GM23338 (cell line): Measurements from ENCODE around the gene CCDC178. TPM values are rescaled to one million over a fixed set of nuclear protein-coding genes. Genes with fewer than 3 reads are reported as not detected.

Source experiments
- ATAC-seq: fragments of 200-7000 bp; cut with Tn5 transposase; 3 replicates; pipeline ENCODE4 v1.9.1; 2020
- DNase-seq: peaks from one replicate; pipeline ENCODE4 v3.0.0-alpha.2; 2015; ENCODE audit warnings: low spot score
- H2AFZ ChIP-seq: fragments of 200-600 bp; sonication (generic); 2 replicates; pipeline ENCODE4 v1.8.0; 2016; ENCODE audit warnings: antibody characterized with exemption, mild to moderate bottlenecking, moderate library complexity
- H3F3A ChIP-seq: fragments of 200-600 bp; sonication (generic); replicated peaks from 2 replicates; pipeline ENCODE4 v1.8.0; 2017; ENCODE audit warnings: antibody characterized with exemption, mixed run types, low read depth
- H3K27ac ChIP-seq: fragments of 200-600 bp; sonication (generic); 2 replicates; pipeline ENCODE4 v1.6.1; 2016; ENCODE audit warnings: low read depth
- H3K27me3 ChIP-seq: fragments of 200-600 bp; sonication (generic); 2 replicates; pipeline ENCODE4 v1.8.0; 2016; ENCODE audit warnings: mild to moderate bottlenecking, mixed run types, moderate library complexity; ENCODE audit not compliant: insufficient read depth
- H3K36me3 ChIP-seq: fragments of 200-600 bp; sonication (generic); 2 replicates; pipeline ENCODE4 v1.8.0; 2016; ENCODE audit warnings: mild to moderate bottlenecking; ENCODE audit not compliant: insufficient read depth
- H3K4me1 ChIP-seq: fragments of 200-600 bp; sonication (generic); 2 replicates; pipeline ENCODE4 v1.8.0; 2016; ENCODE audit warnings: mild to moderate bottlenecking, moderate library complexity; ENCODE audit not compliant: insufficient read depth
- H3K4me2 ChIP-seq: fragments of 200-600 bp; sonication (generic); 2 replicates; pipeline ENCODE4 v1.7.1; 2017; ENCODE audit warnings: mixed run types
- H3K4me3 ChIP-seq: fragments of 200-600 bp; sonication (generic); 2 replicates; pipeline ENCODE4 v1.6.1; 2016; ENCODE audit warnings: mixed run types
- H3K79me2 ChIP-seq: fragments of 200-600 bp; sonication (generic); replicated peaks from 2 replicates; pipeline ENCODE4 v1.8.0; 2017; ENCODE audit warnings: mild to moderate bottlenecking; ENCODE audit not compliant: insufficient read depth
- H3K9me2 ChIP-seq: fragments of 200-600 bp; sonication (generic); 2 replicates; pipeline ENCODE4 v1.8.0; 2017; ENCODE audit not compliant: insufficient read depth
- H4K20me1 ChIP-seq: fragments of 200-600 bp; sonication (generic); replicated peaks from 2 replicates; pipeline ENCODE4 v1.8.0; 2017; ENCODE audit warnings: mild to moderate bottlenecking; ENCODE audit not compliant: insufficient read depth
- H3K27ac Mint-ChIP-seq: 2 replicates; pipeline ENCODE4 v1.8.0; 2020; ENCODE audit warnings: inconsistent platforms, mild to moderate bottlenecking, moderate library complexity, mixed read lengths
- H3K27me3 Mint-ChIP-seq: 3 replicates; pipeline ENCODE4 v1.8.0; 2022; ENCODE audit warnings: low read depth, mild to moderate bottlenecking, moderate library complexity, mixed read lengths, inconsistent platforms; ENCODE audit not compliant: insufficient read depth, poor library complexity
- H3K36me3 Mint-ChIP-seq: 3 replicates; pipeline ENCODE4 v1.8.0; 2021; ENCODE audit warnings: low read depth, mild to moderate bottlenecking, inconsistent platforms, moderate library complexity, mixed read lengths
- H3K4me1 Mint-ChIP-seq: 3 replicates; pipeline ENCODE4 v1.8.0; 2020; ENCODE audit warnings: mild to moderate bottlenecking, inconsistent platforms, mixed read lengths
- H3K4me3 Mint-ChIP-seq: 3 replicates; pipeline ENCODE4 v1.8.0; 2021; ENCODE audit warnings: moderate library complexity, mild to moderate bottlenecking, inconsistent platforms, mixed read lengths
- H3K9me3 Mint-ChIP-seq: 3 replicates; pipeline ENCODE4 v1.8.0; 2020; ENCODE audit warnings: moderate library complexity, mild to moderate bottlenecking, inconsistent platforms, mixed read lengths
- CREB1 ChIP-seq: fragments of 250-450 bp; sonication (Bioruptor Pico); IDR thresholded peaks from 2 replicates; pipeline ENCODE4 v1.5.0; 2020; ENCODE audit warnings: low read depth, mild to moderate bottlenecking, moderate library complexity
- JUNB ChIP-seq: IDR thresholded peaks from one replicate; pipeline ENCODE4 v1.6.1; 2016; ENCODE audit warnings: antibody characterized with exemption; ENCODE audit not compliant: unreplicated experiment
- NANOG ChIP-seq: IDR thresholded peaks from 2 replicates; pipeline ENCODE4 v1.6.1; 2016; ENCODE audit warnings: antibody characterized with exemption, borderline replicate concordance
- POLR2AphosphoS5 ChIP-seq: IDR thresholded peaks from 2 replicates; pipeline ENCODE4 v1.6.1; 2016; ENCODE audit warnings: antibody characterized with exemption, low read depth
- STAT1 ChIP-seq: IDR thresholded peaks from one replicate; pipeline ENCODE4 v1.6.1; 2016; ENCODE audit warnings: antibody characterized with exemption; ENCODE audit not compliant: unreplicated experiment
- polyA plus RNA-seq: library from polyadenylated mRNA; unstranded; fragments of >200 nt; fragmentation: Nextera tagmentation; extraction: Ambion mirVana; gene quantifications from 2 replicates; pipeline ENCODE4 v1.2.1, GENCODE V29; 2016
- total RNA-seq: library from RNA; depleted of rRNA; stranded (reverse); fragments of >200 nt; shearing (Covaris generic); gene quantifications from 2 replicates; pipeline ENCODE4 v1.2.3, GENCODE V29; 2014
- TF ChIP-seq, protein P1 (sequence below), 2 experiments: fragments of 200-600 bp in 1 of 2; sonication (generic) in 1 of 2; conservative IDR thresholded peaks; 2 replicates each; pipeline versions ENCODE4 v1.5.1 to v1.6.1; 2016 to 2017; ENCODE audit warnings: antibody characterized with exemption in 2 of 2, low read depth in 2 of 2, mild to moderate bottlenecking in 2 of 2, moderate library complexity in 1 of 2

CCDC178 gene
- total and polyA plus RNA-seq, 2 experiments from 2014 or later: 0.17 to 0.24 TPM

DNA sequence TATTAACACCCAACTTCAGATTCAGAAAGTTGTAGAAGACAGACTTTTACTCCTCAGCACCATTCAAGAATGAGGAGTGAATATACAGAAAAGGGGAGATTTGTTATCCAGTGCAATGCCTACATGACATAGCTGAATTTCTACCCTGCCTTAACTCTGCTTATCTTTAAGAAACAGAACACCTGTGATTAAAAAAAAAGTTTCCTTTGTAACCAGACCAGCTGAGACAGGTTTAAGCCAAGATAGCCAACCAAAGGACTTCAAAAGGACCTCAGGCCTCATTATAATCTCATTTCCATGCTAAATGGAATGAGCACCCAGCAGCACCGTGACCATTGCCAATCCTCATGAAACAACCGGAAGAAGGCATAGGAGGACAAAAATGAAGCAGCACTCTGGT lies 122.9 kb downstream of the CCDC178 start:
- Mint-ChIP-seq H3K36me3 (no peaks in the 10 kb centered on the region; the same call in 2 of the 3 replicates), H3K4me1 (no peaks in the 10 kb centered on the region), H3K9me3 (peaks cover 14% of the 10 kb centered on the region), H3K27me3 (peaks cover 4% of the 10 kb centered on the region), H3K4me3 (no peak overlapping the region), H3K27ac (no peak overlapping the region)
- Histone ChIP-seq H4K20me1 (no peaks in the 10 kb centered on the region), H3K4me2 (no peak overlapping the region), H3K27me3 (peaks cover 4% of the 10 kb centered on the region; the same call in 1 of the 2 replicates), H3K79me2 (no peaks in the 10 kb centered on the region), H3F3A (no peaks in the 10 kb centered on the region), H3K4me3 (no peak overlapping the region), H3K9me2 (peaks cover 3% of the 10 kb centered on the region; the same call in 1 of the 2 replicates), H3K4me1 (no peaks in the 10 kb centered on the region), H3K27ac (no peak overlapping the region), H3K36me3 (no peaks in the 10 kb centered on the region), H2AFZ (no peak overlapping the region)
- TF ChIP-seq NANOG: no peak
- TF ChIP-seq POLR2AphosphoS5: no peak
- TF ChIP-seq, protein P1, sequence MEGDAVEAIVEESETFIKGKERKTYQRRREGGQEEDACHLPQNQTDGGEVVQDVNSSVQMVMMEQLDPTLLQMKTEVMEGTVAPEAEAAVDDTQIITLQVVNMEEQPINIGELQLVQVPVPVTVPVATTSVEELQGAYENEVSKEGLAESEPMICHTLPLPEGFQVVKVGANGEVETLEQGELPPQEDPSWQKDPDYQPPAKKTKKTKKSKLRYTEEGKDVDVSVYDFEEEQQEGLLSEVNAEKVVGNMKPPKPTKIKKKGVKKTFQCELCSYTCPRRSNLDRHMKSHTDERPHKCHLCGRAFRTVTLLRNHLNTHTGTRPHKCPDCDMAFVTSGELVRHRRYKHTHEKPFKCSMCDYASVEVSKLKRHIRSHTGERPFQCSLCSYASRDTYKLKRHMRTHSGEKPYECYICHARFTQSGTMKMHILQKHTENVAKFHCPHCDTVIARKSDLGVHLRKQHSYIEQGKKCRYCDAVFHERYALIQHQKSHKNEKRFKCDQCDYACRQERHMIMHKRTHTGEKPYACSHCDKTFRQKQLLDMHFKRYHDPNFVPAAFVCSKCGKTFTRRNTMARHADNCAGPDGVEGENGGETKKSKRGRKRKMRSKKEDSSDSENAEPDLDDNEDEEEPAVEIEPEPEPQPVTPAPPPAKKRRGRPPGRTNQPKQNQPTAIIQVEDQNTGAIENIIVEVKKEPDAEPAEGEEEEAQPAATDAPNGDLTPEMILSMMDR (conservative IDR thresholded peaks at IDR 0.05; ENCODE audit: low read depth in 2 of 2): no peak
- TF ChIP-seq JUNB: no peak
- no peak for TF ChIP-seq CREB1 (CRISPR knock-in tag)
- DNase-seq (no peak), ATAC-seq (no peak)

DNA sequence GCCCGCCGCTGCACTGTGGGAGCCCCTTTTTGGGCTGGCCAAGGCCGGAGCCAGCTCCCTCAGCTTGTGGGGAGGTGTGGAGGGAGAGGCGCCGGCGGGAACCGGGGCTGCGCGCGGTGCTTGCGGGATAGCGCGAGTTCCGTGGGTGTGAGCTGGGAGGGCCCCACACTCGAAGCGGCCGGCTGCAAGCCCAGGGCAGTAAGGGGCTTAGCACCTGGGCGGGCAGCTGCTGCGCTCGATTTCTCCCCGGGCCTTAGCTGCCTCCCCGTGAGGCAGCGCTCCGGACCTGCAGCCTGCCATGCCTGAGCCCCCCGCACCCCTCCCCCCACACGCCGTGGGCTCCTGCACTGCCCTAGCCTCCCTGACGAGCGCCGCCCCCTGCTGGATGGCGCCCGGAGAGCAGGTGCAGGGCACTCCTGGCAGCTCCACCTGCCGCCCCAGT lies 124.4 kb downstream of the CCDC178 start:
- no peaks in the 10 kb centered on the region for H3K4me1 Mint-ChIP-seq
- no peaks in the 10 kb centered on the region for H3K4me1 ChIP-seq
- H3K4me3 Mint-ChIP-seq: no peak overlapping the region
- peak; percentile 72 for DNase-seq
- peak overlapping the region; percentile 74 for H3K4me2 ChIP-seq
- peaks cover 4% of the 10 kb centered on the region; the same call in 1 of the 2 replicates for H3K27me3 ChIP-seq
- H2AFZ ChIP-seq: peak overlapping the region; percentile 98
- peak overlapping the region; percentile 50 for H3K4me3 ChIP-seq
- peaks cover 4% of the 10 kb centered on the region for H3K27me3 Mint-ChIP-seq
- H3K9me3 Mint-ChIP-seq: peaks cover 14% of the 10 kb centered on the region
- H3K9me2 ChIP-seq: peaks cover 3% of the 10 kb centered on the region; the same call in 1 of the 2 replicates
- H3K36me3 ChIP-seq: no peaks in the 10 kb centered on the region
- ATAC-seq: peak; percentile 96
- no peaks in the 10 kb centered on the region for H3F3A ChIP-seq
- H3K27ac ChIP-seq: no peak overlapping the region
- H3K27ac Mint-ChIP-seq: no peak overlapping the region
- H3K36me3 Mint-ChIP-seq: no peaks in the 10 kb centered on the region; the same call in 2 of the 3 replicates
- TF ChIP-seq STAT1: no peak
- TF ChIP-seq, protein P1 (conservative IDR thresholded peaks at IDR 0.05; ENCODE audit: low read depth in 2 of 2): peak; percentile 59 to 81
- H4K20me1 ChIP-seq: no peaks in the 10 kb centered on the region
- H3K79me2 ChIP-seq: no peaks in the 10 kb centered on the region
